GM19035 (cell line): ENCODE results near the gene P2RX6.
"Not testable (repeated sequence)": the region's sequence is repeated elsewhere in the genome, so short reads cannot be mapped to it uniquely, and the experiment has no call there.

Experiments
- ATAC-seq: cut with Tn5 transposase; IDR thresholded peaks from one replicate; pipeline ENCODE4 v1.9.1; 2021; ENCODE audit not compliant: unreplicated experiment

P2RX6 gene

GRCh38 chr22:21014726-21015465 is at the start of gene P2RX6:
Gene P2RX6 (plus strand): TSS chr22:21015165. CDS start chr22:21015175, 10 bp downstream.
- no peak for ATAC-seq

GRCh38 chr22:20965888-20966855 is 48.8 kb upstream of the P2RX6 start:
- no peak for ATAC-seq

GRCh38 chr22:20966883-20967696 is 47.9 kb upstream of the P2RX6 start, which contains the start of gene AIFM3:
Gene AIFM3 (plus strand): TSS chr22:20967255. CDS start chr22:20967945, 690 bp downstream.
- no peak for ATAC-seq

- no peak for ATAC-seq
These were observed 47.2 kb upstream of the P2RX6 start for GRCh38 chr22:20967697-20968211.

GRCh38 chr22:20968281-20968977 is 46.5 kb upstream of the P2RX6 start:
- no peak for ATAC-seq

- no peak for ATAC-seq
These were observed 43.9 kb upstream of the P2RX6 start for GRCh38 chr22:20970939-20971657.

- ATAC-seq, result not testable (repeated sequence)
These were observed 42.8 kb upstream of the P2RX6 start for GRCh38 chr22:20972014-20972694.

GRCh38 chr22:20972933-20973577 is 41.9 kb upstream of the P2RX6 start:
- no peak for ATAC-seq

- ATAC-seq, result no peak
These were observed 41.2 kb upstream of the P2RX6 start for GRCh38 chr22:20973634-20974286.

- no peak for ATAC-seq
These were observed 40.5 kb upstream of the P2RX6 start for GRCh38 chr22:20974336-20974955.

GRCh38 chr22:20975541-20976290 is 39.2 kb upstream of the P2RX6 start:
- ATAC-seq, result no peak

- ATAC-seq, result no peak
These were observed 38.6 kb upstream of the P2RX6 start for GRCh38 chr22:20976291-20976877.

- ATAC-seq, result no peak
These were observed 37.9 kb upstream of the P2RX6 start for GRCh38 chr22:20977019-20977418.

GRCh38 chr22:20977516-20978170 is 37.3 kb upstream of the P2RX6 start:
- ATAC-seq, result no peak

- no peak for ATAC-seq
These were observed 36.5 kb upstream of the P2RX6 start for GRCh38 chr22:20978419-20978818.
